Ishikawa (cell line): ENCODE measurements around the gene TADA1.

ENCODE experiments used
- CEBPB ChIP-seq: IDR thresholded peaks from 2 replicates; pipeline ENCODE4 v1.6.1; 2012
- CREB1 ChIP-seq: IDR thresholded peaks from 2 replicates; pipeline ENCODE4 v1.6.1; 2012; ENCODE audit warnings: low read depth
- EGR1 ChIP-seq: IDR thresholded peaks from 2 replicates; pipeline ENCODE4 v1.6.1; 2012
- EP300 ChIP-seq: IDR thresholded peaks from 2 replicates; pipeline ENCODE4 v1.6.1; 2012; ENCODE audit warnings: borderline replicate concordance
- FOXM1 ChIP-seq: IDR thresholded peaks from 2 replicates; pipeline ENCODE4 v1.6.1; 2012; ENCODE audit warnings: low read depth, borderline replicate concordance
- MAX ChIP-seq: IDR thresholded peaks from 2 replicates; pipeline ENCODE4 v1.6.1; 2012
- NFIC ChIP-seq: IDR thresholded peaks from 2 replicates; pipeline ENCODE4 v1.6.1; 2012
- RAD21 ChIP-seq: IDR thresholded peaks from 2 replicates; pipeline ENCODE4 v1.6.1; 2012; ENCODE audit warnings: low read depth
- REST ChIP-seq: IDR thresholded peaks from 2 replicates; pipeline ENCODE4 v1.6.1; 2012; ENCODE audit warnings: low read depth, mild to moderate bottlenecking
- TAF1 ChIP-seq: IDR thresholded peaks from 2 replicates; pipeline ENCODE4 v1.6.1; 2012; ENCODE audit warnings: low read depth, mild to moderate bottlenecking
- TCF12 ChIP-seq: IDR thresholded peaks from 2 replicates; pipeline ENCODE4 v1.6.1; 2012; ENCODE audit warnings: low read depth
- TEAD4 ChIP-seq: IDR thresholded peaks from 2 replicates; pipeline ENCODE4 v1.6.1; 2012
- USF1 ChIP-seq: IDR thresholded peaks from 2 replicates; pipeline ENCODE4 v1.6.1; 2012
- YY1 ChIP-seq: IDR thresholded peaks from 2 replicates; pipeline ENCODE4 v1.6.1; 2012; ENCODE audit warnings: low read depth
- ZBTB7A ChIP-seq: IDR thresholded peaks from 2 replicates; pipeline ENCODE4 v1.6.1; 2012; ENCODE audit warnings: low read depth

The TADA1 gene

GRCh38 chr1:166875734-166876539 is at the start of gene TADA1:
TADA1 (minus strand) TSS chr1:166876264; CDS start chr1:166876233, 31 bp downstream.
- no peak for TF ChIP-seq REST
- 0 out of 2 replicates have a peak, but pooled peaks have one; percentile 4 for TF ChIP-seq FOXM1
- peak; percentile 84 for TF ChIP-seq TAF1
- 0 out of 2 replicates have a peak, but pooled peaks have one; percentile 27 for TF ChIP-seq TCF12
- peak; percentile 82 for TF ChIP-seq MAX
- no peak for TF ChIP-seq EGR1
- peak; percentile 97 for TF ChIP-seq USF1
- peak; percentile 92 for TF ChIP-seq YY1

- no peak for TF ChIP-seq TCF12
- no peak for TF ChIP-seq YY1
- TF ChIP-seq CREB1, result no peak
- no peak for TF ChIP-seq EP300
- TF ChIP-seq RAD21, result no peak
- no peak for TF ChIP-seq TAF1
- TF ChIP-seq ZBTB7A, result no peak
- TF ChIP-seq FOXM1, result no peak
- no peak for TF ChIP-seq MAX
Observed at GRCh38 chr1:166924823-166925541, 48.9 kb upstream of the TADA1 start.

- no peak for TF ChIP-seq ZBTB7A
- no peak for TF ChIP-seq CEBPB
- no peak for TF ChIP-seq RAD21
- no peak for TF ChIP-seq REST
- no peak for TF ChIP-seq USF1
- TF ChIP-seq EGR1, result no peak
- TF ChIP-seq TAF1, result no peak
Observed at GRCh38 chr1:166920561-166921475, 44.8 kb upstream of the TADA1 start.

- TF ChIP-seq NFIC (no peak), EP300 (no peak), RAD21 (no peak), YY1 (no peak)
Observed at GRCh38 chr1:166918956-166919316, 42.9 kb upstream of the TADA1 start.

GRCh38 chr1:166918088-166918955 is 42.3 kb upstream of the TADA1 start:
- TF ChIP-seq TAF1 (no peak), EGR1 (no peak), EP300 (no peak), FOXM1 (no peak), USF1 (no peak), TEAD4 (no peak), RAD21 (no peak), NFIC (no peak)
